Gastroesophageal sphincter (tissue), 3 donors: ENCODE results near the gene PPM1N.

Experiments
- CTCF ChIP-seq, 4 experiments: fragments of 200-600 bp in 2 of 4; fragments of 450-650 bp in 2 of 4; sonication (generic) in 1 of 4; IDR thresholded peaks; one replicate each; pipeline ENCODE4 v1.5.1; 2017 to 2019; ENCODE audit warnings: antibody characterized with exemption in 4 of 4, mild to moderate bottlenecking in 2 of 4, moderate library complexity in 2 of 4
- POLR2A ChIP-seq, 2 donors: fragments of 450-650 bp; IDR thresholded peaks; one replicate each; pipeline ENCODE4 v1.6.1; 2017; ENCODE audit warnings: antibody characterized with exemption in 2 of 2, mild to moderate bottlenecking in 2 of 2, moderate library complexity in 1 of 2

- no peak for TF ChIP-seq POLR2A (IDR thresholded peaks at IDR 0.05)
- TF ChIP-seq CTCF (IDR thresholded peaks at IDR 0.05) = no peak
Observed at GRCh38 chr19:45472563-45473366, 25.5 kb upstream of the PPM1N start.
